Suprapubic skin (tissue), 4 donors: ENCODE data around the gene POMGNT1. TPM values are rescaled to one million over a fixed set of nuclear protein-coding genes. Genes with fewer than 3 reads are reported as not detected.

Experiments used
- DNase-seq, 2 donors: peaks; one replicate each; pipeline ENCODE4 v3.0.0-alpha.2; 2019; ENCODE audit warnings: low spot score in 2 of 2
- H3K27ac ChIP-seq: fragments of 200-600 bp; sonication (generic); one replicate; pipeline ENCODE4 v1.5.1; 2019
- H3K27me3 ChIP-seq: fragments of 200-600 bp; sonication (generic); one replicate; pipeline ENCODE4 v1.5.1; 2019
- H3K36me3 ChIP-seq: fragments of 200-600 bp; sonication (generic); one replicate; pipeline ENCODE4 v1.5.1; 2019
- H3K4me1 ChIP-seq: fragments of 200-600 bp; sonication (generic); one replicate; pipeline ENCODE4 v1.5.1; 2019
- H3K4me3 ChIP-seq: fragments of 200-600 bp; sonication (generic); one replicate; pipeline ENCODE4 v1.5.1; 2019; ENCODE audit warnings: mild to moderate bottlenecking
- H3K9me3 ChIP-seq: fragments of 200-600 bp; sonication (generic); one replicate; pipeline ENCODE4 v1.5.1; 2019
- CTCF ChIP-seq, 2 donors: fragments of 200-600 bp in 1 of 2; fragments of 450-650 bp in 1 of 2; sonication (generic) in 1 of 2; IDR thresholded peaks; one replicate each; pipeline ENCODE4 v1.5.1; 2016 to 2019; ENCODE audit warnings: antibody characterized with exemption in 2 of 2, mild to moderate bottlenecking in 1 of 2, moderate library complexity in 1 of 2
- EP300 ChIP-seq: sonication (generic); formaldehyde crosslinking; IDR thresholded peaks from one replicate; pipeline ENCODE4 v1.6.1; 2017; ENCODE audit warnings: antibody characterized with exemption
- POLR2A ChIP-seq, 2 donors: fragments of 450-650 bp; IDR thresholded peaks; one replicate each; pipeline ENCODE4 v1.6.1; 2017; ENCODE audit warnings: antibody characterized with exemption in 2 of 2, mild to moderate bottlenecking in 2 of 2, moderate library complexity in 2 of 2
- POLR2AphosphoS5 ChIP-seq, 3 donors: sonication (generic); formaldehyde crosslinking; IDR thresholded peaks; one replicate each; pipeline ENCODE4 v1.6.1; 2017; ENCODE audit warnings: antibody characterized with exemption in 3 of 3
- WGBS: methylation state at CpG from one replicate; pipeline ENCODE4 v1.1.5; 2018; 5-methylcytosine and 5-hydroxymethylcytosine counted together
- total RNA-seq, 4 donors: library from RNA; depleted of rRNA; stranded (reverse); fragments of >200 nt; gene quantifications; one replicate each; pipeline ENCODE4 v1.1.0, GENCODE V29; 2016

The POMGNT1 gene
- total RNA-seq, 4 donors from 2014 or later, result 36.2 to 59.2 (median 47.7) TPM

GRCh38 chr1:46194641-46195193, 3.5 kb downstream of the POMGNT1 start:
- peaks cover 56% of the 10 kb centered on the region for H3K36me3 ChIP-seq
- WGBS, result 76% methylated on average over 5 of the region's 5 CpGs
- DNase-seq, result no peak
- no peaks in the 10 kb centered on the region for H3K9me3 ChIP-seq
- H3K4me1 ChIP-seq, result peaks cover 24% of the 10 kb centered on the region
- TF ChIP-seq POLR2AphosphoS5 (IDR thresholded peaks at IDR 0.05) (no peak), CTCF (IDR thresholded peaks at IDR 0.05) (no peak), POLR2A (IDR thresholded peaks at IDR 0.05) (no peak), EP300 (no peak)
- no peak overlapping the region for H3K4me3 ChIP-seq
- H3K27ac ChIP-seq, result no peak overlapping the region
- no peaks in the 10 kb centered on the region for H3K27me3 ChIP-seq

GRCh38 chr1:46193984-46194570, 4.2 kb downstream of the POMGNT1 start:
- no peak overlapping the region for H3K27ac ChIP-seq
- H3K9me3 ChIP-seq, result no peaks in the 10 kb centered on the region
- H3K36me3 ChIP-seq, result peaks cover 62% of the 10 kb centered on the region
- no CpG with 5 or more reads among the region's 9 CpGs for WGBS
- H3K4me1 ChIP-seq, result peaks cover 26% of the 10 kb centered on the region
- H3K27me3 ChIP-seq, result no peaks in the 10 kb centered on the region
- no peak overlapping the region for H3K4me3 ChIP-seq
- no peak for DNase-seq
- TF ChIP-seq POLR2AphosphoS5 (IDR thresholded peaks at IDR 0.05), result no peak
- TF ChIP-seq POLR2A (IDR thresholded peaks at IDR 0.05), result no peak
- TF ChIP-seq CTCF (IDR thresholded peaks at IDR 0.05), result no peak
- TF ChIP-seq EP300, result no peak

GRCh38 chr1:46193285-46193684, 4.9 kb downstream of the POMGNT1 start:
- WGBS, result 91% methylated on average over 7 of the region's 7 CpGs
- Histone ChIP-seq H3K27me3 (no peaks in the 10 kb centered on the region), H3K36me3 (peaks cover 62% of the 10 kb centered on the region), H3K27ac (no peak overlapping the region), H3K4me1 (peaks cover 27% of the 10 kb centered on the region), H3K4me3 (no peak overlapping the region), H3K9me3 (no peaks in the 10 kb centered on the region)
- TF ChIP-seq POLR2A (IDR thresholded peaks at IDR 0.05) (no peak), POLR2AphosphoS5 (IDR thresholded peaks at IDR 0.05) (no peak), EP300 (no peak), CTCF (IDR thresholded peaks at IDR 0.05) (no peak)
- no peak for DNase-seq

- TF ChIP-seq POLR2A (IDR thresholded peaks at IDR 0.05) (no peak), CTCF (IDR thresholded peaks at IDR 0.05) (no peak), POLR2AphosphoS5 (IDR thresholded peaks at IDR 0.05) (no peak), EP300 (no peak)
- Histone ChIP-seq H3K27me3 (no peaks in the 10 kb centered on the region), H3K36me3 (peaks cover 68% of the 10 kb centered on the region)
These were observed 6.1 kb downstream of the POMGNT1 start for GRCh38 chr1:46192171-46192570.

GRCh38 chr1:46191033-46191701, 7.1 kb downstream of the POMGNT1 start:
- TF ChIP-seq EP300 (no peak), POLR2AphosphoS5 (IDR thresholded peaks at IDR 0.05) (no peak), CTCF (IDR thresholded peaks at IDR 0.05) (no peak)
- peaks cover 67% of the 10 kb centered on the region for H3K36me3 ChIP-seq
- no peaks in the 10 kb centered on the region for H3K27me3 ChIP-seq
- H3K4me3 ChIP-seq, result no peak overlapping the region
- no peaks in the 10 kb centered on the region for H3K9me3 ChIP-seq
- no peak overlapping the region for H3K27ac ChIP-seq
- DNase-seq, result no peak
- peaks cover 15% of the 10 kb centered on the region for H3K4me1 ChIP-seq
- WGBS, result 98% methylated on average over 9 of the region's 9 CpGs

More at GRCh38 chr1:46192171-46192570, 6.1 kb downstream of the POMGNT1 start:
- H3K4me3 ChIP-seq, result no peak overlapping the region
- peaks cover 20% of the 10 kb centered on the region for H3K4me1 ChIP-seq
- no peaks in the 10 kb centered on the region for H3K9me3 ChIP-seq
- DNase-seq, result no peak
- WGBS, result 96% methylated on average over 7 of the region's 10 CpGs
- no peak overlapping the region for H3K27ac ChIP-seq
